B cell (primary cell): ENCODE results near the gene IRAK2.

Source experiments
- EZH2 ChIP-seq: IDR thresholded peaks from 2 replicates; pipeline ENCODE4 v1.6.1; 2012; ENCODE audit warnings: borderline replicate concordance, low read depth, mild to moderate bottlenecking, moderate library complexity, low read length; ENCODE audit not compliant: insufficient read depth, poor library complexity, severe bottlenecking
- TF ChIP-seq, protein P1 (sequence below): fragments of 200-600 bp; IDR thresholded peaks from one replicate; pipeline ENCODE4 v1.8.0; 2022; ENCODE audit warnings: antibody characterized with exemption, mild to moderate bottlenecking

DNA sequence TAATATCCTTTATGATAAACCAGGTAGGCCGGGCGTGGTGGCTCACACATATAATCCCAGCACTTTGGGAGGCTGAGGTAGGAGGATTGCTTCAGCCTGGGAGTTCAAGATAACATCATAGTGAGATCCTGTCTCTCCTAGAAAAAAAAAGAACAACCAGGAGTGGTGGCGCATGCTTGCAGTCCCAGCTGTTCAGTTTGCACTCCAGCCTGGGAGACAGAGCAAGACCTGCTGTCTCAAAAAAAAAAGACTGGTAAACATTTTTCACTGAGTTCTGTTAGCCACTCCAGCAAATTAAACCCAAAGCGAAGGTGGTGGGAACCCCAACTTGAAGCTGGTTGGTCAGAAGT, 9.6 kb upstream of the IRAK2 start:
- no peak for TF ChIP-seq EZH2
- TF ChIP-seq, protein P1, sequence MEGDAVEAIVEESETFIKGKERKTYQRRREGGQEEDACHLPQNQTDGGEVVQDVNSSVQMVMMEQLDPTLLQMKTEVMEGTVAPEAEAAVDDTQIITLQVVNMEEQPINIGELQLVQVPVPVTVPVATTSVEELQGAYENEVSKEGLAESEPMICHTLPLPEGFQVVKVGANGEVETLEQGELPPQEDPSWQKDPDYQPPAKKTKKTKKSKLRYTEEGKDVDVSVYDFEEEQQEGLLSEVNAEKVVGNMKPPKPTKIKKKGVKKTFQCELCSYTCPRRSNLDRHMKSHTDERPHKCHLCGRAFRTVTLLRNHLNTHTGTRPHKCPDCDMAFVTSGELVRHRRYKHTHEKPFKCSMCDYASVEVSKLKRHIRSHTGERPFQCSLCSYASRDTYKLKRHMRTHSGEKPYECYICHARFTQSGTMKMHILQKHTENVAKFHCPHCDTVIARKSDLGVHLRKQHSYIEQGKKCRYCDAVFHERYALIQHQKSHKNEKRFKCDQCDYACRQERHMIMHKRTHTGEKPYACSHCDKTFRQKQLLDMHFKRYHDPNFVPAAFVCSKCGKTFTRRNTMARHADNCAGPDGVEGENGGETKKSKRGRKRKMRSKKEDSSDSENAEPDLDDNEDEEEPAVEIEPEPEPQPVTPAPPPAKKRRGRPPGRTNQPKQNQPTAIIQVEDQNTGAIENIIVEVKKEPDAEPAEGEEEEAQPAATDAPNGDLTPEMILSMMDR: no peak
